Measurements from ENCODE around the gene NUAK2. TPM values are rescaled to one million over a fixed set of nuclear protein-coding genes. Genes with fewer than 3 reads are reported as not detected.

Gene NUAK2
- total RNA-seq, 2 donors from 2014 or later, result 0.78 to 1.5 TPM

DNA sequence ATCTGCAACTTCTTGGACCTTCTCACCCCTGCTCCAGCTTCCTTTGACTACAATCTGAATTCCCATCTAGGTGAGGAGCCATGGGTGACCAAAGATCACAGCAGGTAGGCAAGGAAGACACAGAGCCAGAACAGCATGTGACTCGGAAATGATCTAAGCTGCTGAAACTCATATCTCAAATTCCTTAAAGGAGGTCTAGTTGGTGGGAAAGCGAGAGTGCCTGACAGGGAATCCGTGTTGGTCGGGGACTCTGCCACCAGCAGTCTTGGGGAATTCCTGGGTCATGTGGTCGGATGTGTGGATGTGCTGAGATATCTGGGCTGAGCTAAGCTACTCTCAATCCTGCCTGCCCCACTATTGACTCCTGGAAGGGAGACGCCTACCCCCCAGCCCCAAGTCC, 3.2 kb upstream of the NUAK2 start:
- TF ChIP-seq, protein P1, sequence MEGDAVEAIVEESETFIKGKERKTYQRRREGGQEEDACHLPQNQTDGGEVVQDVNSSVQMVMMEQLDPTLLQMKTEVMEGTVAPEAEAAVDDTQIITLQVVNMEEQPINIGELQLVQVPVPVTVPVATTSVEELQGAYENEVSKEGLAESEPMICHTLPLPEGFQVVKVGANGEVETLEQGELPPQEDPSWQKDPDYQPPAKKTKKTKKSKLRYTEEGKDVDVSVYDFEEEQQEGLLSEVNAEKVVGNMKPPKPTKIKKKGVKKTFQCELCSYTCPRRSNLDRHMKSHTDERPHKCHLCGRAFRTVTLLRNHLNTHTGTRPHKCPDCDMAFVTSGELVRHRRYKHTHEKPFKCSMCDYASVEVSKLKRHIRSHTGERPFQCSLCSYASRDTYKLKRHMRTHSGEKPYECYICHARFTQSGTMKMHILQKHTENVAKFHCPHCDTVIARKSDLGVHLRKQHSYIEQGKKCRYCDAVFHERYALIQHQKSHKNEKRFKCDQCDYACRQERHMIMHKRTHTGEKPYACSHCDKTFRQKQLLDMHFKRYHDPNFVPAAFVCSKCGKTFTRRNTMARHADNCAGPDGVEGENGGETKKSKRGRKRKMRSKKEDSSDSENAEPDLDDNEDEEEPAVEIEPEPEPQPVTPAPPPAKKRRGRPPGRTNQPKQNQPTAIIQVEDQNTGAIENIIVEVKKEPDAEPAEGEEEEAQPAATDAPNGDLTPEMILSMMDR (IDR thresholded peaks at IDR 0.05), result no peak
- DNase-seq (ENCODE audit: low spot score), result no peak
- H3K27ac ChIP-seq, result no peak overlapping the region
- no peaks in the 10 kb centered on the region for H3K36me3 ChIP-seq
- peaks cover 2 to 11% of the 10 kb centered on the region in 2 donors for H3K4me1 ChIP-seq (ENCODE audit: control insufficient read depth in 1 of 2, low read depth in 2 of 2)
- no peaks in the 10 kb centered on the region for H3K27me3 ChIP-seq (replicated peaks; ENCODE audit: insufficient read depth)
- H3K9me3 ChIP-seq, result no peaks in the 10 kb centered on the region
- ATAC-seq (ENCODE audit: insufficient number of reproducible peaks, low FRiP score, low read depth), result no peak
- no peak overlapping the region for H3K4me3 ChIP-seq

DNA sequence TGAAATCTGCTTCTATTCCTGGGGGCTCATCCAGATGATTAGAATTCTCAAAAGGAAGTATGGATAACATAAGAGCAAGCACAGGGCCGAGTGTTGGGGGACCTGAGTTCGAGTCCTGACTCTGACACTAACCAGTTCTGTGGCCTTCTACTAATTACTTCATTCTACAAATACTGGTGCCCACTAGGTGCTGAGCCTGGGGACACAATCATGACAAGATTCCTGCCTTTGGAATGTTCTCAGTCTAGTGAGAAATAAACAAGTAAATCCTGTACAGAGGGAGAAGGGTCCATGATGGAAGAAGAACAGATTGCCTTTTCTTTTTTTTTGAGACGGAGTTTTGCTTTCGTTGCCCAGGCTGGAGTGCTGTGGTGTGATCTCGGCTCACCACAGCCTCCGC, 2.2 kb upstream of the NUAK2 start:
- H3K27ac ChIP-seq, result no peak overlapping the region
- no peaks in the 10 kb centered on the region for H3K27me3 ChIP-seq (replicated peaks; ENCODE audit: insufficient read depth)
- DNase-seq (ENCODE audit: low spot score), result no peak
- H3K9me3 ChIP-seq, result no peaks in the 10 kb centered on the region
- H3K4me3 ChIP-seq, result no peak overlapping the region
- no peak for ATAC-seq (ENCODE audit: insufficient number of reproducible peaks, low FRiP score, low read depth)
- TF ChIP-seq, protein P1 (IDR thresholded peaks at IDR 0.05), result no peak
- no peaks in the 10 kb centered on the region for H3K36me3 ChIP-seq
- peaks cover 7 to 18% of the 10 kb centered on the region in 2 donors for H3K4me1 ChIP-seq (ENCODE audit: control insufficient read depth in 1 of 2, low read depth in 2 of 2)

DNA sequence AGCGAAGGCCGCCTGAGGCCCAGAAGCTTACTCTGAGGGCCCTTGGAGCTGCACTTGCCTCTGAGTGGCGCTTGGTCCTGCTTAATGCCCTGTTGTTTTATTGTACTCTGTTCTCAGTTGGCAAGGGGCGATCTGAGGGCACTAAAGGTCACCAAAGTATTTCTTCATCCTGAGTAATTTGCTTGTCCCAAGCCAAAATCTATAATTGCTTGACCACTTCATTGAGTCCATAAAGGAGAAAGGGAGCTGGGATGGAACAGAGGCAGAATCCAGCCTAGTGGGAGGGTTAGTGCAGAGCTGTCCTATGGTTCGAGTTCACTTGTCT, 376 bp upstream of the NUAK2 start:
- TF ChIP-seq, protein P1 (IDR thresholded peaks at IDR 0.05), result no peak
- Histone ChIP-seq H3K36me3 (no peaks in the 10 kb centered on the region), H3K27me3 (replicated peaks; ENCODE audit: insufficient read depth) (no peaks in the 10 kb centered on the region), H3K27ac (no peak overlapping the region), H3K9me3 (no peaks in the 10 kb centered on the region), H3K4me3 (peak overlapping the region; percentile 88), H3K4me1 (ENCODE audit: control insufficient read depth in 1 of 2, low read depth in 2 of 2) (peaks cover 7 to 28% of the 10 kb centered on the region in 2 donors)
- DNase-seq (ENCODE audit: low spot score), result no peak
- no peak for ATAC-seq (ENCODE audit: insufficient number of reproducible peaks, low FRiP score, low read depth)

DNA sequence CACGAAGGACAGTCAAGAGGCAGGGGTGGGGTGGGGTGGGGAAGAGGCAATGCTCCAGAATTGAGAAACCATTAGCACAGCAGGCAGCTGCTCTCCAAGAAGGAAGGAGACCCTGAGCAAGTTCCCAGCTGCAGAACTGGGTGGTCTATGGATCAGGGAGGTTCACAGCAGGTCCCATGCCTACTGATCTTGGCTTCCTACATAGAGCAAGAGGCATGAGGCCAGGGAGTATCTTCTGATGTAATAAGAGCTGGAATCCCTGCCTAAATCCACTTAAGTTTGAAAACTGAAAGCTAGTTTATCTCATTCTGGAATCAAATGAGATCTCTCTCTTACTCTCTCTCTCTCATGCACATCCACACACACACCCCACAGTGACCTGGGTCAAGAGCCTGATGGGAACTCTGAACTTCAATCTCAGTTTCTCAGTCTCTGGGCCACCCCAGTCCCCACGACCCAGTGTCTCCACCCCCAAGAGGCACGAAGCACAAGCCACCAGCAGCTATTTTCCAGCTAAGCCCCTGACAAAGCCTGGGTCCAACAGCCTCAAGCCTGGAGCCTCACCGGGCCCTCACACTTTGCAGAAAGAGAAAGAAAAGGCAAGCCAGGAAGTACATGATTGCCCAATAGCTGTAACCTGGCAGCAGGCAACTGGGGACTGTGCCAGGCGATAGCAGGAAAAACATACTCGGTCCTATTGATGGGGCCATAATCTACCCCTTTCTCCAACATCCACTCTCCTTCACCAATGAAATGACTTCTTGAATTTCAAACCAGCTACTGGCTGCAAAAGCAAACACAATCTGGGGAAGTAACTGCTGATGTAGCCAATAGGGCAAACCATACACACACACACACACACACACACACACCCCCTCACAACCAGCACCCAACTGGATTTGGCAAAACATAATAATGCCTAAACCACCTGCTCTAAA, 2.2 kb downstream of the NUAK2 start:
- ATAC-seq (ENCODE audit: insufficient number of reproducible peaks, low FRiP score, low read depth), result no peak
- TF ChIP-seq, protein P1 (IDR thresholded peaks at IDR 0.05), result no peak
- Histone ChIP-seq H3K9me3 (no peaks in the 10 kb centered on the region), H3K4me1 (ENCODE audit: control insufficient read depth in 1 of 2, low read depth in 2 of 2) (peaks cover 7 to 29% of the 10 kb centered on the region in 2 donors), H3K27me3 (replicated peaks; ENCODE audit: insufficient read depth) (no peaks in the 10 kb centered on the region), H3K4me3 (peak overlapping the region; percentile 39), H3K36me3 (no peaks in the 10 kb centered on the region), H3K27ac (no peak overlapping the region)
- no peak for DNase-seq (ENCODE audit: low spot score)

DNA sequence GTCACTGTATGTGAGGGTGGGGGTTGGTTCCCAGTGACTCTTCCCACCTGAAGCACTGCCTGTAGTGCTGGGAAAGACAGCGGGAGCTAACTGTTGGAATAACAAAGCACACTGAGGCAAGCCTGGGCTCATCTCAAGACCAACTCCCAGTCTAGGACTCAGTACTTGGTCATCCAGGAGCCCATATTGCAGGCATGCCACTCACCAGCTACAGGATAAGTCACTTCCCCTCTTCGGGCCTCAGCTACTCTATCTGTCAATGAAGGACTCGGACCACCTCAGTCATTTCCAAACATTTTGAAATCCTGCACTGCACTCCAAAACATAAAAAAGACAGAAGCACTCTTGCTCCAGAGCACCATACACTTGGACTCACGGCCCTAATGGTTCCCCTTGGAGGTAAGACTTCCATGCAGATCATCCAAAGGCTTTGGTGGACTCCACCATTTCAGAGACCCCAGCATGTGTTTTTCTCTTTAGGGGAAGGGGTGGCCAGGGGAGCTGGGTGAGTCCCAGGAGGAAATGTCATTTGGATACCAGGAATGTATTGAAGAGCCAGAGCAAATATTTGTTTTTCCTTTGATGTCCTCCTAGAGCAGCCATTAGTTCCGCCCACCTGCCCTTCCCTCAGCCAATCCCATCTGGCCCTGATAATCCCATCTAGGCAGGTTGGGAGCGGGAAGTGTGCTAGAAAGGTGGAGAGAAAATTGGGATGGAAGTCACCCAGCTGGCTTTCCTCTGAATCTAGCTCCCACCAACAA, 3.1 kb downstream of the NUAK2 start:
- Histone ChIP-seq H3K27ac (no peak overlapping the region), H3K4me1 (ENCODE audit: control insufficient read depth in 1 of 2, low read depth in 2 of 2) (peaks cover 7 to 29% of the 10 kb centered on the region in 2 donors), H3K27me3 (replicated peaks; ENCODE audit: insufficient read depth) (no peaks in the 10 kb centered on the region), H3K9me3 (no peaks in the 10 kb centered on the region), H3K36me3 (no peaks in the 10 kb centered on the region), H3K4me3 (no peak overlapping the region)
- ATAC-seq (ENCODE audit: insufficient number of reproducible peaks, low FRiP score, low read depth) (no peak), DNase-seq (ENCODE audit: low spot score) (no peak)
- TF ChIP-seq, protein P1 (IDR thresholded peaks at IDR 0.05), result no peak

Data from thoracic aorta (tissue), 2 donors.